ENCODE data around the gene SIL1.

- TF ChIP-seq, protein P1, sequence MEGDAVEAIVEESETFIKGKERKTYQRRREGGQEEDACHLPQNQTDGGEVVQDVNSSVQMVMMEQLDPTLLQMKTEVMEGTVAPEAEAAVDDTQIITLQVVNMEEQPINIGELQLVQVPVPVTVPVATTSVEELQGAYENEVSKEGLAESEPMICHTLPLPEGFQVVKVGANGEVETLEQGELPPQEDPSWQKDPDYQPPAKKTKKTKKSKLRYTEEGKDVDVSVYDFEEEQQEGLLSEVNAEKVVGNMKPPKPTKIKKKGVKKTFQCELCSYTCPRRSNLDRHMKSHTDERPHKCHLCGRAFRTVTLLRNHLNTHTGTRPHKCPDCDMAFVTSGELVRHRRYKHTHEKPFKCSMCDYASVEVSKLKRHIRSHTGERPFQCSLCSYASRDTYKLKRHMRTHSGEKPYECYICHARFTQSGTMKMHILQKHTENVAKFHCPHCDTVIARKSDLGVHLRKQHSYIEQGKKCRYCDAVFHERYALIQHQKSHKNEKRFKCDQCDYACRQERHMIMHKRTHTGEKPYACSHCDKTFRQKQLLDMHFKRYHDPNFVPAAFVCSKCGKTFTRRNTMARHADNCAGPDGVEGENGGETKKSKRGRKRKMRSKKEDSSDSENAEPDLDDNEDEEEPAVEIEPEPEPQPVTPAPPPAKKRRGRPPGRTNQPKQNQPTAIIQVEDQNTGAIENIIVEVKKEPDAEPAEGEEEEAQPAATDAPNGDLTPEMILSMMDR (IDR thresholded peaks at IDR 0.05): no peak
- no peak for TF ChIP-seq EP300 (IDR thresholded peaks at IDR 0.05)
- no peak for TF ChIP-seq POLR2A (IDR thresholded peaks at IDR 0.05)
These were observed 12.4 kb upstream of the SIL1 start for GRCh38 chr5:139210585-139210984.
